ENCODE data around the gene LRP1B.
"Not testable (repeated sequence)": the region's sequence is repeated elsewhere in the genome, so short reads cannot be mapped to it uniquely, and the experiment has no call there.

Gene LRP1B

DNA sequence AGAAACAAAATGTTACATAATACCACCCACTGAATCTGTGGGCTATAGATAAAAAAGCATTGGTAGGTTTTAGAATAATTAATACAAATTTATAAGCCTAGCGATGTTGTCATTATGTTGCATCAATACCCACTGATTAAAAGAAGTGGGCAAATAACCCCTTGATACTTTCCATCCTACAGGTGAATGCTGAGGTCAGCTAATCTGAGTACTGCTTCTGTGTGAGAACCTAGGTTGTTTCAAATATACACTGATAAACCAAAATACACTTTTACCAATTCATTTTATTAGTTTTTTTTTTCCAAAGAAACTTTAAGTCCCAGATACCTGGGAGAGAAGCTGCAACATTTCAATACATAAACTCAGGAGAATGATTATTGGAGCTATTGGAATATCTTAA, 948.6 kb downstream of the LRP1B start:
- Histone ChIP-seq H3K4me1 (ENCODE audit: control insufficient read depth in 1 of 2, insufficient read depth in 2 of 2, low read length in 2 of 2) (no peaks in the 10 kb centered on the region), H3K4me3 (ENCODE audit: low read depth in 1 of 2, low read length in 2 of 2) (no peak overlapping the region), H3K27me3 (ENCODE audit: low read depth, low read length) (no peaks in the 10 kb centered on the region), H3K36me3 (ENCODE audit: control insufficient read depth in 1 of 2, insufficient read depth in 2 of 2, low read length in 2 of 2) (no peaks in the 10 kb centered on the region), H3K9me3 (ENCODE audit: control insufficient read depth in 1 of 2, low read length in 2 of 2) (no peaks in the 10 kb centered on the region), H3K27ac (ENCODE audit: low read length) (no peak overlapping the region)

DNA sequence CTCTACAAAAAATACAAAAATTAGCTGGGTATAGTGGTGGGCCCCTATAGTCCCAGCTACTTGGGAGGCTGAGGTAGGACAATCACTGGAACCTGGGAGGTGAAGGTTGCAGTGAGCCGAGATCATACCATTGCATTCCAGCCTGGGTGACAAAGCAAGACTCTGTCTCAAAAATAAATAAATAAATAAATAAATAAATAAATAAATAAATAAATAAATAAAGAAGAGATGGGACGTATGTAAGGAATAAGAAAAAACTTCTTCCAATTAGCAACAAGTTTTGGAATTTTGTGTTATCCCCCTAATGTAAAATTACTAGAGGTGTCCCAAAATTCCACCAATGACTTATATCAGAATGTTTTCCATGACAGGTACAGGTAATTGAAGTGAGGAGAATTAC, 961.7 kb downstream of the LRP1B start:
- H3K9me3 ChIP-seq (ENCODE audit: control insufficient read depth in 1 of 2, low read length in 2 of 2); H3K27ac ChIP-seq (ENCODE audit: low read length); H3K4me1 ChIP-seq (ENCODE audit: control insufficient read depth in 1 of 2, insufficient read depth in 2 of 2, low read length in 2 of 2); H3K4me3 ChIP-seq (ENCODE audit: low read depth in 1 of 2, low read length in 2 of 2); H3K36me3 ChIP-seq (ENCODE audit: control insufficient read depth in 1 of 2, insufficient read depth in 2 of 2, low read length in 2 of 2); H3K27me3 ChIP-seq (ENCODE audit: low read depth, low read length): not testable (repeated sequence)

DNA sequence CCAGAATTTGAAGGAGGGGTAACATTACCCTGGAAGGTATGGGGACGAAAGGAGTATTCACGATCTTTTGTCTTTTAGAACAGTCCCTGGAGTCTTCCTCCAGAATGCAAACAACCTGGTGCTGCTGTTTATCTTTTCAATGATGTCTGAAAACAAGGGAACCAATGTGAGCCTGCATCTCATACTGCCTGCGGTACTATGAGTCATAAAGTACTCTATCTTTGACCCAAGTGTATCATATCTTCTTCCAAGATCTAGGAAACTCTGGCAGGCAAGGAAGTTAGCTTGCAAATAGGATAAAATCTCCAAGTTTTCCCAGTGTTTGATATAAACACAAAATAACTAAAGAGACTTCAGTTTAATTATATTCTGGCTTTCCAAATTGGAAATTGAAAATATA, 968.5 kb downstream of the LRP1B start:
- Histone ChIP-seq H3K4me3 (ENCODE audit: low read depth in 1 of 2, low read length in 2 of 2) (no peak overlapping the region), H3K27me3 (ENCODE audit: low read depth, low read length) (no peaks in the 10 kb centered on the region), H3K27ac (ENCODE audit: low read length) (no peak overlapping the region)

DNA sequence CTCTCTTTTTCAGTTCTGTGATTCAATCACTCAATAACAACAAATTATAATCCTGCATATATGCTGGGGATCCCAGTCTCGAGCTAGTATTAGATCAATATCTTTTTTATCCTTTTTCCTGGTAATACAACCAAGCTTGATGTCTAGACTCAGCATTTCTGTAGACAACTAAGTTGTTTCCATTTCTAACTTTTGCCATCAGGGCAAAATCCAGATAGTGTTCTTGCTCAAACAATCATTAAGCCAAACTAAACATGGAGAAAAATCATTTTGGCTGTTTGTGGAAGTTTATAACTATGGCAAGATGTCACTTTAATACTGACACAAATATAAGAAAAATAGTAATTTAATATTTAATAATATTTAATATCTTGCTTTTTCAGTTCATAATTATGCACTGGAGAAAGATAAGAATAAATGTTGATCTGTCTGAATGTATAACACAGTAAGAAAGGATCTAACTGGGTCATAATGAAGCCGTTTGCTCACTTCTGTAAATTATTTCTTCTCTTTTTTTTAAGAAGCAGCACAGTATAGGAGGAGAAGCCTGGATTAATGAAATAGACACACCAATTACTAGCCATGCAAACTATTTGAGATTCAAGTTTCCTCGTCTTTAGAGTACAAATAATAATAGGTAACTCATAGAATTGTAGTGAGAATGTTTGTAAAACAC, 979.1 kb downstream of the LRP1B start:
- Histone ChIP-seq H3K4me1 (ENCODE audit: control insufficient read depth in 1 of 2, insufficient read depth in 2 of 2, low read length in 2 of 2) (no peaks in the 10 kb centered on the region), H3K27me3 (ENCODE audit: low read depth, low read length) (no peaks in the 10 kb centered on the region), H3K4me3 (ENCODE audit: low read depth in 1 of 2, low read length in 2 of 2) (no peak overlapping the region), H3K9me3 (ENCODE audit: control insufficient read depth in 1 of 2, low read length in 2 of 2) (no peaks in the 10 kb centered on the region), H3K36me3 (ENCODE audit: control insufficient read depth in 1 of 2, insufficient read depth in 2 of 2, low read length in 2 of 2) (no peaks in the 10 kb centered on the region), H3K27ac (ENCODE audit: low read length) (no peak overlapping the region)

More for the DNA sequence above, 968.5 kb downstream of the LRP1B start:
- H3K36me3 ChIP-seq (ENCODE audit: control insufficient read depth in 1 of 2, insufficient read depth in 2 of 2, low read length in 2 of 2) = no peaks in the 10 kb centered on the region
- H3K4me1 ChIP-seq (ENCODE audit: control insufficient read depth in 1 of 2, insufficient read depth in 2 of 2, low read length in 2 of 2) = no peaks in the 10 kb centered on the region
- H3K9me3 ChIP-seq (ENCODE audit: control insufficient read depth in 1 of 2, low read length in 2 of 2) = no peaks in the 10 kb centered on the region

DNA sequence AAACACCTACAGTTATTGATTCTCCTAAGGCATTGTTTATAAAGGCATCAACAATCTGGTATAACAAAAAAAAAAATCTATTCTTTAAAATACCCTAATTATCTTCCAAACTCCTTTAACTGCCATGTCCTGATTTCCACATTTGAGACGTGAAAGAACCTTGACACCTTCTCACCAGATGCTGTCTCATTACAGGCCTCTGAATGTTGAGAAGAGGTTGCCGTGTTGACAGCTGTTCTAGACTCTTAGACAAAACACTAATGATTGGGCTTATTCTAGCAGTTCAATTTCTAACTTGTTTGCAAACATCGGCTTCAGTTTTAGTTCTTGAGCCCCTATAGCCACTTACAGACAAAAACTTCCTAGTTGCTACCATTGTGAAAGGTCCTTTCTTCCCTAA, 988.8 kb downstream of the LRP1B start:
- Histone ChIP-seq H3K4me3 (ENCODE audit: low read depth in 1 of 2, low read length in 2 of 2) (no peak overlapping the region), H3K27ac (ENCODE audit: low read length) (no peak overlapping the region), H3K36me3 (ENCODE audit: control insufficient read depth in 1 of 2, insufficient read depth in 2 of 2, low read length in 2 of 2) (no peaks in the 10 kb centered on the region), H3K4me1 (ENCODE audit: control insufficient read depth in 1 of 2, insufficient read depth in 2 of 2, low read length in 2 of 2) (no peaks in the 10 kb centered on the region), H3K27me3 (ENCODE audit: low read depth, low read length) (no peaks in the 10 kb centered on the region), H3K9me3 (ENCODE audit: control insufficient read depth in 1 of 2, low read length in 2 of 2) (no peaks in the 10 kb centered on the region)

DNA sequence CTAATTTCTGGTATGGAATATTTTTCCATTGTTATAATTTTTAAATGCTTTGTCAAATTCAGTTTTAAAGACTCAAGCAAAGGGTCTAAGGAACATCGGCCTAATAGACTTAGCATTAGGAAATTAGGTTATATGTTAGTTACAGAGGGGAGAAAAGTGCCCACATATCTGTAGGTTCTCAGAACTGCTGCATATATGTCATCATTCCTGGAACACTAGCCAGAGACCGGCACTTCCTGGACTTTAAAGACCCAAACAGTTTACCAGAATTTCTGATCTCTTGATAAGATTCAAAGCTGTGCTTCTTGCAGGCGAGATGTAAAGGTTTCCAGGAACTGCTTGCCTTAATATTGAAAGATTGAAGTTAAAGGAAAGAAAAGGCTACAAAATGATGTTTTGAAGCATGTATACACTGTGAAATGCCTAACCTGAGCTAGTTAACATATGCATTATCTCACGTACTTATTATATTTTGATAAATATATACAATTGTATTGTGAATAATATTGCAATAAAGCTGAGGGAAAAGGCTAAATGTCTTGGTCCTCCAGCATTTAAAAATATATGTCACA, 993.6 kb downstream of the LRP1B start:
- H3K27me3 ChIP-seq (ENCODE audit: low read depth, low read length) = no peaks in the 10 kb centered on the region
- no peak overlapping the region for H3K4me3 ChIP-seq (ENCODE audit: low read depth in 1 of 2, low read length in 2 of 2)
- H3K4me1 ChIP-seq (ENCODE audit: control insufficient read depth in 1 of 2, insufficient read depth in 2 of 2, low read length in 2 of 2) = no peaks in the 10 kb centered on the region
- no peak overlapping the region for H3K27ac ChIP-seq (ENCODE audit: low read length)
- H3K36me3 ChIP-seq (ENCODE audit: control insufficient read depth in 1 of 2, insufficient read depth in 2 of 2, low read length in 2 of 2) = no peaks in the 10 kb centered on the region
- no peaks in the 10 kb centered on the region for H3K9me3 ChIP-seq (ENCODE audit: control insufficient read depth in 1 of 2, low read length in 2 of 2)

DNA sequence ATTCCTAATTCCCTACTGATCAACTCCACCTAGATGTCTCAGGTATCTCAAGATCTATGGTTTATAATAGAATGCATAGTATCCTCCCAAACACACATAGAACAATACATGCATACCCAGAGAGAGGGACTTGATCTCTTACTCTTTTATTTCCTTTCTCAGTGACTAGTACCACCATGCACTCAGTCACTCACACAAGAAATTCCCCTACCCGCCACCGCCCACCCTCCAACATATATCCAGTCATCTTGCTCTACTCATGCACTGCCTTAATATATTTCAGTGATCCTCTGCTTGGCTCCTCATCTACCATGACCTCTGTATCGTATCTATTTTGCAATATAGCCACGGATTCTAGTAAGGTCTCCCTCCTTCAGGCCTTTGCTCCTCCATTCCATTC, 996.9 kb downstream of the LRP1B start:
- Histone ChIP-seq H3K27me3 (ENCODE audit: low read depth, low read length) (no peaks in the 10 kb centered on the region), H3K27ac (ENCODE audit: low read length) (no peak overlapping the region), H3K36me3 (ENCODE audit: control insufficient read depth in 1 of 2, insufficient read depth in 2 of 2, low read length in 2 of 2) (no peaks in the 10 kb centered on the region), H3K9me3 (ENCODE audit: control insufficient read depth in 1 of 2, low read length in 2 of 2) (no peaks in the 10 kb centered on the region), H3K4me1 (ENCODE audit: control insufficient read depth in 1 of 2, insufficient read depth in 2 of 2, low read length in 2 of 2) (no peaks in the 10 kb centered on the region), H3K4me3 (ENCODE audit: low read depth in 1 of 2, low read length in 2 of 2) (no peak overlapping the region)

DNA sequence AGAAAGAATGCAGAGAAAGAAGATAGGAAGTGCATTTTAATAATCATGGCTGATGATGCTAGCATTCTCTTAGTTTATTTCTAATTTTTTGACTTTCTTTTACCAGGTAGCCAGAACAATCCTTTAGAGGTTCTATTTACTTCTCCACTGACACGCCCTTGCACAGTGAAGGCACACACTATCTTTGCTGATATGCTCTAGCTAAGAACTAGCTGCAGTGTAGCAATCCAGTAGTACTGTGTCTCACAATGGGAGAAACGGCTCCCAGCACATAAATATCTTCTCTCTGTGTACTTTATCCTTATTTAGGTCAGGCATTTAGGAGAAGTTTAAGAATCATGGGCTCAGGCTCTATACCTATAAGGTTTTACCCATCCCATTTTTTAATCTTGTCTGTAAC, 1005.4 kb downstream of the LRP1B start:
- H3K4me1 ChIP-seq (ENCODE audit: control insufficient read depth in 1 of 2, insufficient read depth in 2 of 2, low read length in 2 of 2) = no peaks in the 10 kb centered on the region
- no peaks in the 10 kb centered on the region for H3K36me3 ChIP-seq (ENCODE audit: control insufficient read depth in 1 of 2, insufficient read depth in 2 of 2, low read length in 2 of 2)
- H3K27ac ChIP-seq (ENCODE audit: low read length) = no peak overlapping the region
- H3K4me3 ChIP-seq (ENCODE audit: low read depth in 1 of 2, low read length in 2 of 2) = no peak overlapping the region
- no peaks in the 10 kb centered on the region for H3K27me3 ChIP-seq (ENCODE audit: low read depth, low read length)
- no peaks in the 10 kb centered on the region for H3K9me3 ChIP-seq (ENCODE audit: control insufficient read depth in 1 of 2, low read length in 2 of 2)

DNA sequence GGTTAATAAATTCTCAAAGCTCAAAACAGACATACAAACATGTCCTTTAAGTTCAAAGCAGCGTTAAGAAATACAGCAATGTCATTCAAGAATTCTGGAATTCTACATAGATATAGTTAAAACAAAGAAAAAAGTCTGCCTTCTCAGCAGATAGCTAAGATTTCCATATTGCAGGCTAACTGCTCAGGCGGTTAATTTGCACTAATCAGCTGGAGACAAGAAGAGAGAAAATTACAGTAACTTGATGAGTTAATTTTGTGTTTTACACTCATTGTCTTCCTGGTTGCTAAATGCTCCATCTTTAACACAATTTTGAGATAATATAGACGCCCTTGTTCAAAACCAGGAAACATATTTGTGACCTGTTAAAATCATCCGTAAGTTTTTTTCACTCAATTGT, 1012.0 kb downstream of the LRP1B start:
- H3K9me3 ChIP-seq (ENCODE audit: control insufficient read depth in 1 of 2, low read length in 2 of 2) = no peaks in the 10 kb centered on the region
- no peaks in the 10 kb centered on the region for H3K27me3 ChIP-seq (ENCODE audit: low read depth, low read length)
- no peak overlapping the region for H3K27ac ChIP-seq (ENCODE audit: low read length)
- H3K4me3 ChIP-seq (ENCODE audit: low read depth in 1 of 2, low read length in 2 of 2) = no peak overlapping the region
- no peaks in the 10 kb centered on the region for H3K36me3 ChIP-seq (ENCODE audit: control insufficient read depth in 1 of 2, insufficient read depth in 2 of 2, low read length in 2 of 2)
- H3K4me1 ChIP-seq (ENCODE audit: control insufficient read depth in 1 of 2, insufficient read depth in 2 of 2, low read length in 2 of 2) = no peaks in the 10 kb centered on the region

DNA sequence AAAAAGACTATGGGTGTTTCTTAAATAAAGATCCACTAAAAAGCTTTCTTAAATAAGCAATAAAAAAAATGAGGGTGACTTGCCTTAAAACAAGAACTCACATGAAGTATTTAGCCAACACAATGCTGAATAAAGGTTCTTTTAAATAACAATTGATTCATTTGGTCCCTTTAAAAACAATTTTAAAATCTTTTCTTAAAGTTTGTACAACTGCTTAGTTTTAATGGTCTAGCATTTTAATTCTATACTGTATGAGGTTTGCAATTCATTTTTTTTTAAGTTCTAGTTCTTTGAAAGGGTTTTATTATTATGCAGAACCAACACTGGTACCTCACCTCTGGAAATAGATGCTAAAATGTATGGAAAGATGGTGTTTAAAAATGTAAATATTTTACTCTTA, 1017.5 kb downstream of the LRP1B start:
- Histone ChIP-seq H3K4me3 (ENCODE audit: low read depth in 1 of 2, low read length in 2 of 2) (no peak overlapping the region), H3K4me1 (ENCODE audit: control insufficient read depth in 1 of 2, insufficient read depth in 2 of 2, low read length in 2 of 2) (no peaks in the 10 kb centered on the region), H3K27ac (ENCODE audit: low read length) (no peak overlapping the region), H3K27me3 (ENCODE audit: low read depth, low read length) (no peaks in the 10 kb centered on the region), H3K9me3 (ENCODE audit: control insufficient read depth in 1 of 2, low read length in 2 of 2) (no peaks in the 10 kb centered on the region), H3K36me3 (ENCODE audit: control insufficient read depth in 1 of 2, insufficient read depth in 2 of 2, low read length in 2 of 2) (no peaks in the 10 kb centered on the region)

DNA sequence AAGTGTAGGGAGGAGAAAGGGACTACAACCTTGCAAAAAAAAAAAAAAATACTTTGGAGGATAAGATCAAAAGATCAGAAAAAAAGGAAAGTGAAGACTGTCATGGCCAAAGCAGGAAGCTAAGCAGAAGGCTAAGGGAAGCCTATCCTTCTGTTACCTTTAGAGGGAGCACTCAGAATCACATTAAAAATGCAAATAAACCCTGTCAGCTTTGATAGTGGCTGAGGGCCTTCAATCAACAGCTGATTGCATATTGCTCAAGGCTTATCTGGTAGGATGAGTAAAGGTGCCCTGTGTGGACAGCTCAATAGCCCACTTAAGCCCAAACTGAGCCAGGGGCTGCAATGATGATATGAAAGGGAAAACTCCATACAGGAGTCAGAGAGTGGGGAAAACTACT, 1021.2 kb downstream of the LRP1B start:
- Histone ChIP-seq H3K36me3 (ENCODE audit: control insufficient read depth in 1 of 2, insufficient read depth in 2 of 2, low read length in 2 of 2) (no peaks in the 10 kb centered on the region), H3K27me3 (ENCODE audit: low read depth, low read length) (no peaks in the 10 kb centered on the region), H3K4me3 (ENCODE audit: low read depth in 1 of 2, low read length in 2 of 2) (no peak overlapping the region), H3K27ac (ENCODE audit: low read length) (no peak overlapping the region), H3K4me1 (ENCODE audit: control insufficient read depth in 1 of 2, insufficient read depth in 2 of 2, low read length in 2 of 2) (no peaks in the 10 kb centered on the region), H3K9me3 (ENCODE audit: control insufficient read depth in 1 of 2, low read length in 2 of 2) (no peaks in the 10 kb centered on the region)

DNA sequence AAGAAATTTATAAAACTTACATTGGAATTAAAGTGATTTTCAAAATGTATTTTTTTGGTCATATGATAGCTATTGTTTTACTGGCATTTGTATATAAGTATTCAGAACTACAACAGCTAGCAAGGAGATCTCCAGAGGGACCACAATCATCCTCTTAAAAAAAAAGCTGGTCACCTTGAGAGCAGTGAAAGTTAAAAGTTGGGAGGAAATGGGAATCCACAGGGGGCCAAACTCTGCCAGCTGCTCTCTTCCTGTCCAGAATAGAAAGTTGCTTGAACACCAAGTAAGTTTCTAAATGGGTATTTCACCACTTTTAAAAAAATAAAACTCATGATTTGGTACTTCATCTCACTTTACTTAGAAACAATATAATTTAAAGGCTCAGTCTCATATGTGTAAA, 1025.1 kb downstream of the LRP1B start:
- Histone ChIP-seq H3K9me3 (ENCODE audit: control insufficient read depth in 1 of 2, low read length in 2 of 2) (no peaks in the 10 kb centered on the region), H3K4me1 (ENCODE audit: control insufficient read depth in 1 of 2, insufficient read depth in 2 of 2, low read length in 2 of 2) (no peaks in the 10 kb centered on the region), H3K27me3 (ENCODE audit: low read depth, low read length) (no peaks in the 10 kb centered on the region), H3K36me3 (ENCODE audit: control insufficient read depth in 1 of 2, insufficient read depth in 2 of 2, low read length in 2 of 2) (no peaks in the 10 kb centered on the region), H3K4me3 (ENCODE audit: low read depth in 1 of 2, low read length in 2 of 2) (no peak overlapping the region), H3K27ac (ENCODE audit: low read length) (no peak overlapping the region)

Measured in muscle layer of duodenum (tissue), 2 donors.